ENCODE measurements around the gene EXOC6B.

The EXOC6B gene

DNA sequence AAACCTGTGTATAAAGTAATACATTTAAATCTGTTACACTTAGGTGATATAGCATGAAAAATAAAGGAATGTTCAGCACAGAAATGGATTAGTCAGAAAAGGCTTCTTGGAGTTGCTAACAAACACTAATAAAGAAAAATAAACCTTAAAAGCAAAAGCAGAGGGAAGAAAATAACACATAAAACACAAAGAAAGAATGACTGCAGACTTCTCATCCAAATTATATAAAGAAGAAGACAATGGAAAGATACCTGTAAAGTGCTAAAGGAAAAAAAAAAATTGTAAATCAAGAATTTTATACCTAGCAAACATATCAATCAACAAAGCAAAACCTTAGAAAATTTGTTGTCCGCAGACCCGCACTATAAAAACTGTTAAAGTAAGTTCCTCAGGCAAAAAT lies 63.6 kb downstream of the EXOC6B start:
- Histone ChIP-seq H2AFZ (ENCODE audit: low read depth, low read length) (no peak overlapping the region), H3K27me3 (ENCODE audit: low read depth, low read length) (no peaks in the 10 kb centered on the region), H4K20me1 (ENCODE audit: insufficient read depth, low read length) (no peaks in the 10 kb centered on the region), H3K36me3 (replicated peaks; ENCODE audit: low read depth, low read length) (peaks cover 6% of the 10 kb centered on the region), H3K9me3 (ENCODE audit: insufficient read depth, low read length) (peaks cover 8% of the 10 kb centered on the region; the same call in 1 of the 2 replicates), H3K9ac (ENCODE audit: low read length) (no peak overlapping the region), H3K27ac (ENCODE audit: low read length) (no peak overlapping the region), H3K4me2 (ENCODE audit: low read length) (no peak overlapping the region), H3K4me1 (ENCODE audit: low read length) (no peaks in the 10 kb centered on the region), H3K4me3 (ENCODE audit: low read length) (no peak overlapping the region), H3K79me2 (ENCODE audit: low read length) (no peaks in the 10 kb centered on the region)
- TF ChIP-seq, protein P1, sequence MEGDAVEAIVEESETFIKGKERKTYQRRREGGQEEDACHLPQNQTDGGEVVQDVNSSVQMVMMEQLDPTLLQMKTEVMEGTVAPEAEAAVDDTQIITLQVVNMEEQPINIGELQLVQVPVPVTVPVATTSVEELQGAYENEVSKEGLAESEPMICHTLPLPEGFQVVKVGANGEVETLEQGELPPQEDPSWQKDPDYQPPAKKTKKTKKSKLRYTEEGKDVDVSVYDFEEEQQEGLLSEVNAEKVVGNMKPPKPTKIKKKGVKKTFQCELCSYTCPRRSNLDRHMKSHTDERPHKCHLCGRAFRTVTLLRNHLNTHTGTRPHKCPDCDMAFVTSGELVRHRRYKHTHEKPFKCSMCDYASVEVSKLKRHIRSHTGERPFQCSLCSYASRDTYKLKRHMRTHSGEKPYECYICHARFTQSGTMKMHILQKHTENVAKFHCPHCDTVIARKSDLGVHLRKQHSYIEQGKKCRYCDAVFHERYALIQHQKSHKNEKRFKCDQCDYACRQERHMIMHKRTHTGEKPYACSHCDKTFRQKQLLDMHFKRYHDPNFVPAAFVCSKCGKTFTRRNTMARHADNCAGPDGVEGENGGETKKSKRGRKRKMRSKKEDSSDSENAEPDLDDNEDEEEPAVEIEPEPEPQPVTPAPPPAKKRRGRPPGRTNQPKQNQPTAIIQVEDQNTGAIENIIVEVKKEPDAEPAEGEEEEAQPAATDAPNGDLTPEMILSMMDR (IDR thresholded peaks at IDR 0.05; ENCODE audit: low read depth, low read length) = no peak
- TF ChIP-seq EZH2phosphoT487 (IDR thresholded peaks at IDR 0.05; ENCODE audit: low read depth) = no peak

DNA sequence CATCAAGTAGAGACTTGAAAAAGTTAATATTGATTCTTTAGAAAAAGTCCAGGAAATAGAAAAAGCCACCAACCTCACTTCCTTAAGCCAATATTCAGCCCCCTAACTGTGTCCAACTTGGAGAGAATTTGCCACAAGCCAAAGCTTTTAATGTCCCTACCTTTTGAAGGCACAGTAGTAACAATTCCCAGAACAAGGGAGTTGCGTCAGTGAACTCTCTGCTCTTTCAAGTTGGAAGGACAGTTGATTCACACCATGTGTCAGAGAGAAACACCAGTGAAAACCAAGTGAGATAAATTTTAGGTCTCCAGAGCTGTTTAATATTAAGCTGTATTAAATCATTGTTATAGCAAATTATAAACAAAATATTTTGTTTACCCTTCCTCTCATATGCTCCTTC lies 66.1 kb downstream of the EXOC6B start:
- H2AFZ ChIP-seq (ENCODE audit: low read depth, low read length) = no peak overlapping the region
- peaks cover 6% of the 10 kb centered on the region for H3K36me3 ChIP-seq (replicated peaks; ENCODE audit: low read depth, low read length)
- H4K20me1 ChIP-seq (ENCODE audit: insufficient read depth, low read length) = no peaks in the 10 kb centered on the region
- H3K27ac ChIP-seq (ENCODE audit: low read length) = no peak overlapping the region
- H3K4me2 ChIP-seq (ENCODE audit: low read length) = no peak overlapping the region
- TF ChIP-seq EZH2phosphoT487 (IDR thresholded peaks at IDR 0.05; ENCODE audit: low read depth) = no peak
- TF ChIP-seq, protein P1 (IDR thresholded peaks at IDR 0.05; ENCODE audit: low read depth, low read length) = no peak
- H3K27me3 ChIP-seq (ENCODE audit: low read depth, low read length) = no peaks in the 10 kb centered on the region
- no peaks in the 10 kb centered on the region for H3K4me1 ChIP-seq (ENCODE audit: low read length)
- H3K4me3 ChIP-seq (ENCODE audit: low read length) = no peak overlapping the region
- peaks cover 8% of the 10 kb centered on the region; the same call in 1 of the 2 replicates for H3K9me3 ChIP-seq (ENCODE audit: insufficient read depth, low read length)
- H3K79me2 ChIP-seq (ENCODE audit: low read length) = no peaks in the 10 kb centered on the region
- H3K9ac ChIP-seq (ENCODE audit: low read length) = no peak overlapping the region

DNA sequence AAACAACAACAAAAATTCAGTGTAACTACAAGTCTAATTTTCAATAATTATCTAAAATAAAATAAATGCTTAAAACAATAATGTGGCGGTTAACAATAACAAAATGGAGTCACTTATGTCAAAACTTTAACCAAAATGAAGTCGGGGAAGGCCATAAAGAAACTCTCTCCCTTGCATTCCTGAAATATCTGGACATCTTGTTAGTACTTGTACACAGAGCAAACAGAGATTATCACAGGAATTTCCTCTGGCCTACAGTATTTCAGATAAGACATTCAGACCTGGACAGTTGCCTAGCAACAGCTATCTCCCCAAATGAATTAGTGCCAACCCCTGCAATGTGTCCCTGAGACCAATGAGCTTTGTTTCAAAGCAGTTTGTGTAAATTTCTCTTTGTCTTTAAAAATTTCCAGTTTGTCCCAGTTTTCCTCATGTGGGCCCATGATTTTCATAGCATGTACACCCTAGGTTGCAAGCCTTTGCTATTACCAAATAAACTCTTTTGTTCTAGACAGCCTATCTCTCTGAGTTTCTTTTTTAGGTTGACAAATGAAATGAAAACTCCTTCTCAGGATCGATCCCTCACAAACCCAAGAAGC lies 68.6 kb downstream of the EXOC6B start:
- H3K27ac ChIP-seq (ENCODE audit: low read length) = no peak overlapping the region
- H3K4me1 ChIP-seq (ENCODE audit: low read length) = no peaks in the 10 kb centered on the region
- no peak overlapping the region for H3K9ac ChIP-seq (ENCODE audit: low read length)
- no peaks in the 10 kb centered on the region for H3K79me2 ChIP-seq (ENCODE audit: low read length)
- no peak overlapping the region for H2AFZ ChIP-seq (ENCODE audit: low read depth, low read length)
- no peak overlapping the region for H3K4me3 ChIP-seq (ENCODE audit: low read length)
- H4K20me1 ChIP-seq (ENCODE audit: insufficient read depth, low read length) = no peaks in the 10 kb centered on the region
- H3K9me3 ChIP-seq (ENCODE audit: insufficient read depth, low read length) = peaks cover 6% of the 10 kb centered on the region; the same call in 1 of the 2 replicates
- H3K4me2 ChIP-seq (ENCODE audit: low read length) = no peak overlapping the region
- TF ChIP-seq, protein P1 (IDR thresholded peaks at IDR 0.05; ENCODE audit: low read depth, low read length) = no peak
- TF ChIP-seq EZH2phosphoT487 (IDR thresholded peaks at IDR 0.05; ENCODE audit: low read depth) = no peak
- no peaks in the 10 kb centered on the region for H3K27me3 ChIP-seq (ENCODE audit: low read depth, low read length)
- peaks cover 3% of the 10 kb centered on the region for H3K36me3 ChIP-seq (replicated peaks; ENCODE audit: low read depth, low read length)

DNA sequence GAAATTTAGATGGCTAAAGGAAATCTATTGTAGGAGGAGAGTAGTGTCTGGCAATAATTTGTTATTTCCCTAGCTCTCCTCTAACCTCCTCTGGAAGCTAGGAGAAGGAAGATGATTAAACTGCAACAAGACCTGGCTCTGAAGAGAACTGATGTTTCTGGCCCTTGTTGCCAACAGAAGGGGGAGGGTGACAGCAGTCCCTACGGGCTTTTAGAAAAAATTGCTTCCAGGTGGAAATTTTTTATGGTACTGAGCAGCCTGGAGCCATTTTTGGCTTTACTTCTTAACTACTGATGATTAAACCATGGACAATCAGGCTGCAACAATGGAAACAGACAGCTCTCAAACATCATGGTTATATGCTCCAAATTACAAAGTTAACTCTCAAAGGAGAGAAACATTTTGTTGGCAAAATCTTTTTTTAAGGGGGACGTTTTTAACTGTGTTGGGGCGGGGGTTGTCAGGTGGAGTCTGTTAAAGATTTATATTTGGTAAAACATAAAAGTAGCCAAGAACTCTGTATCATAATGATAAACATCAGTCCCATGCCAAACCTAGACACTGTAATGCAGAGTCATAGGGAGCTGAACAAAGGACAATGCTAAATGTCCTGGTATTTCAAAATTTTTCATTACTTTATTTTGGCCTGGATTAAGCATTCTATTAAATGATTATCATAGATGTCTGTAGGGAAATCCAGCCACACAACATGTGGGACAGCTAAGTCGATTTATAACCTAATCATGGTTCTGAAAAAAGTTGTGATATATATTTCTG lies 70.0 kb downstream of the EXOC6B start:
- no peaks in the 10 kb centered on the region for H3K36me3 ChIP-seq (replicated peaks; ENCODE audit: low read depth, low read length)
- H3K4me1 ChIP-seq (ENCODE audit: low read length) = no peaks in the 10 kb centered on the region
- H3K9me3 ChIP-seq (ENCODE audit: insufficient read depth, low read length) = no peaks in the 10 kb centered on the region
- H2AFZ ChIP-seq (ENCODE audit: low read depth, low read length) = no peak overlapping the region
- no peak for TF ChIP-seq EZH2phosphoT487 (IDR thresholded peaks at IDR 0.05; ENCODE audit: low read depth)
- no peak overlapping the region for H3K4me3 ChIP-seq (ENCODE audit: low read length)
- H3K79me2 ChIP-seq (ENCODE audit: low read length) = no peaks in the 10 kb centered on the region
- no peak overlapping the region for H3K4me2 ChIP-seq (ENCODE audit: low read length)
- H4K20me1 ChIP-seq (ENCODE audit: insufficient read depth, low read length) = no peaks in the 10 kb centered on the region
- no peak overlapping the region for H3K27ac ChIP-seq (ENCODE audit: low read length)
- H3K27me3 ChIP-seq (ENCODE audit: low read depth, low read length) = no peaks in the 10 kb centered on the region
- no peak overlapping the region for H3K9ac ChIP-seq (ENCODE audit: low read length)
